IMR-90 (cell line): ENCODE data around the gene RBMXL3. TPM values are rescaled to one million over a fixed set of nuclear protein-coding genes. Genes with fewer than 3 reads are reported as not detected.
A peak's percentile ranks its signal among the peaks of the same experiment; 100 is the strongest.

Experiments used
- ATAC-seq: fragments of 200-7000 bp; cut with Tn5 transposase; 2 replicates; pipeline ENCODE4 v1.9.1; 2020; ENCODE audit warnings: low read depth, mild to moderate bottlenecking, moderate library complexity
- BruUV-seq: library from RNA; stranded (reverse); fragments of 400-500 nt; replicated peaks from 2 replicates; lab custom pipeline; 2021; lab: Mats Ljungman, UMichigan
- CTCF ChIA-PET: fragments of 300-600 bp; formaldehyde crosslinking; extraction: SDS; loops from one replicate; lab custom pipeline; 2021; ENCODE audit warnings: antibody characterized with exemption; lab: Yijun Ruan, JAX
- POLR2A ChIA-PET: fragments of 300-600 bp; sonication (Branson Sonifier 250); formaldehyde crosslinking; loops from one replicate; lab custom pipeline; 2022; ENCODE audit warnings: antibody characterized with exemption; ENCODE audit not compliant: unreplicated experiment; lab: Charles Lee
- DNase-seq: peaks from one replicate; pipeline ENCODE4 v3.0.0; 2013
- H2AFZ ChIP-seq: replicated peaks from 2 replicates; pipeline ENCODE3; 2013; ENCODE audit warnings: low read length, mild to moderate bottlenecking; ENCODE audit not compliant: poor library complexity
- H2AK5ac ChIP-seq: 2 replicates; pipeline ENCODE4 v1.6.1; 2013; ENCODE audit warnings: low read depth, low read length, inconsistent platforms
- H2AK9ac ChIP-seq: replicated peaks from 2 replicates; pipeline ENCODE3; 2013; ENCODE audit warnings: mild to moderate bottlenecking, low read depth, low read length, moderate library complexity; ENCODE audit not compliant: poor library complexity
- H2BK120ac ChIP-seq: 2 replicates; pipeline ENCODE4 v1.6.1; 2013; ENCODE audit warnings: low read depth, low read length, inconsistent platforms
- H2BK15ac ChIP-seq: 3 replicates; pipeline ENCODE4 v1.6.1; 2013; ENCODE audit warnings: low read depth, low read length, inconsistent platforms
- H2BK20ac ChIP-seq: 2 replicates; pipeline ENCODE4 v1.6.1; 2013; ENCODE audit warnings: low read depth, mild to moderate bottlenecking, inconsistent platforms, low read length, moderate library complexity
- H2BK5ac ChIP-seq: 2 replicates; pipeline ENCODE4 v1.6.1; 2013; ENCODE audit warnings: mild to moderate bottlenecking, low read depth, low read length, inconsistent platforms; ENCODE audit not compliant: poor library complexity, severe bottlenecking
- H3K14ac ChIP-seq: replicated peaks from 2 replicates; pipeline ENCODE4 v1.6.1; 2013; ENCODE audit warnings: low read depth, low read length, inconsistent platforms
- H3K18ac ChIP-seq: 2 replicates; pipeline ENCODE4 v1.6.1; 2013; ENCODE audit warnings: low read depth, low read length, control low read depth
- H3K23ac ChIP-seq: 2 replicates; pipeline ENCODE4 v1.6.1; 2013; ENCODE audit warnings: low read depth, low read length, inconsistent platforms
- H3K27ac ChIP-seq: 2 replicates; pipeline ENCODE4 v1.5.1; 2013; ENCODE audit warnings: mild to moderate bottlenecking, control low read depth, low read length; ENCODE audit not compliant: insufficient read depth
- H3K27me3 ChIP-seq: 2 replicates; pipeline ENCODE4 v1.6.1; 2013; ENCODE audit warnings: low read length; ENCODE audit not compliant: control insufficient read depth, insufficient read depth
- H3K36me3 ChIP-seq: 2 replicates; pipeline ENCODE4 v1.6.1; 2013; ENCODE audit warnings: low read length, mixed read lengths; ENCODE audit not compliant: control insufficient read depth, insufficient read depth
- H3K4ac ChIP-seq: 2 replicates; pipeline ENCODE4 v1.6.1; 2013; ENCODE audit warnings: low read depth, low read length, inconsistent platforms
- H3K4me1 ChIP-seq: 2 replicates; pipeline ENCODE4 v1.6.1; 2013; ENCODE audit warnings: low read length, mixed read lengths; ENCODE audit not compliant: control insufficient read depth, insufficient read depth
- H3K4me2 ChIP-seq: 2 replicates; pipeline ENCODE4 v1.6.1; 2013; ENCODE audit warnings: low read depth, mild to moderate bottlenecking, control low read depth, low read length, moderate library complexity
- H3K4me3 ChIP-seq: 2 replicates; pipeline ENCODE4 v1.5.1; 2013; ENCODE audit warnings: low read depth, mild to moderate bottlenecking, control low read depth, low read length, moderate library complexity; ENCODE audit not compliant: insufficient read depth
- H3K56ac ChIP-seq: 2 replicates; pipeline ENCODE4 v1.6.1; 2013; ENCODE audit warnings: low read length, inconsistent platforms; ENCODE audit not compliant: insufficient read depth; ENCODE audit errors: extremely low read depth
- H3K79me1 ChIP-seq, 2 experiments: 2 replicates each; pipeline ENCODE4 v1.6.1; 2013; ENCODE audit warnings: low read length in 2 of 2, inconsistent platforms in 1 of 2, low read depth in 1 of 2
- H3K9ac ChIP-seq: 2 replicates; pipeline ENCODE4 v1.6.1; 2013; ENCODE audit warnings: low read depth, low read length, control low read depth
- H3K9me1 ChIP-seq: 2 replicates; pipeline ENCODE4 v1.6.1; 2013; ENCODE audit warnings: low read length, inconsistent platforms; ENCODE audit not compliant: insufficient read depth
- H3K9me3 ChIP-seq: 2 replicates; pipeline ENCODE4 v1.6.1; 2013; ENCODE audit warnings: low read length; ENCODE audit not compliant: control insufficient read depth, insufficient read depth
- H4K20me1 ChIP-seq: 2 replicates; pipeline ENCODE4 v1.6.1; 2013; ENCODE audit warnings: low read length, inconsistent platforms; ENCODE audit not compliant: insufficient read depth
- H4K5ac ChIP-seq: 2 replicates; pipeline ENCODE4 v1.6.1; 2013; ENCODE audit warnings: mild to moderate bottlenecking, low read depth, low read length, control low read depth
- H4K8ac ChIP-seq, 2 experiments: 2 replicates each; pipeline ENCODE4 v1.6.1; 2013; ENCODE audit warnings: low read depth in 2 of 2, low read length in 2 of 2, control low read depth in 1 of 2, inconsistent platforms in 1 of 2
- H4K91ac ChIP-seq: 2 replicates; pipeline ENCODE4 v1.6.1; 2013; ENCODE audit warnings: low read depth, low read length, inconsistent platforms; ENCODE audit not compliant: insufficient read depth
- BHLHE40 ChIP-seq: fragments of 150-350 bp; IDR thresholded peaks from 2 replicates; pipeline ENCODE4 v1.6.1; 2016; ENCODE audit warnings: mild to moderate bottlenecking, low read depth, low read length
- CEBPB ChIP-seq: IDR thresholded peaks from 2 replicates; pipeline ENCODE4 v1.6.1; 2012; ENCODE audit warnings: low read depth, low read length, improper control_type of control experiment
- CHD1 ChIP-seq: IDR thresholded peaks from 2 replicates; pipeline ENCODE4 v1.6.1; 2012; ENCODE audit warnings: low read depth, low read length, improper control_type of control experiment
- ELK1 ChIP-seq: fragments of 150-350 bp; IDR thresholded peaks from 2 replicates; pipeline ENCODE4 v1.6.1; 2016; ENCODE audit warnings: low read depth, mild to moderate bottlenecking, low read length, moderate library complexity, borderline replicate concordance
- FOS ChIP-seq: fragments of 150-350 bp; IDR thresholded peaks from 2 replicates; pipeline ENCODE4 v1.6.1; 2016; ENCODE audit warnings: low read depth, low read length
- MAFK ChIP-seq: IDR thresholded peaks from 2 replicates; pipeline ENCODE4 v1.6.1; 2012; ENCODE audit warnings: low read depth, low read length, improper control_type of control experiment
- MAZ ChIP-seq: IDR thresholded peaks from 2 replicates; pipeline ENCODE4 v1.6.1; 2012; ENCODE audit warnings: low read depth, mild to moderate bottlenecking, low read length, improper control_type of control experiment, moderate library complexity, borderline replicate concordance
- MXI1 ChIP-seq: IDR thresholded peaks from 2 replicates; pipeline ENCODE4 v1.6.1; 2012; ENCODE audit warnings: low read depth, mild to moderate bottlenecking, low read length, moderate library complexity, borderline replicate concordance
- NFE2L2 ChIP-seq: fragments of 150-350 bp; IDR thresholded peaks from 2 replicates; pipeline ENCODE4 v1.6.1; 2016; ENCODE audit warnings: low read depth, mild to moderate bottlenecking, low read length
- POLR2A ChIP-seq: IDR thresholded peaks from 2 replicates; pipeline ENCODE4 v1.6.1; 2012; ENCODE audit warnings: mild to moderate bottlenecking, low read depth, low read length
- RAD21 ChIP-seq: IDR thresholded peaks from 2 replicates; pipeline ENCODE4 v1.6.1; 2012; ENCODE audit warnings: low read length, improper control_type of control experiment
- RCOR1 ChIP-seq: IDR thresholded peaks from 2 replicates; pipeline ENCODE4 v1.6.1; 2012; ENCODE audit warnings: mild to moderate bottlenecking, low read length, improper control_type of control experiment; ENCODE audit not compliant: insufficient replicate concordance
- RFX5 ChIP-seq: IDR thresholded peaks from 2 replicates; pipeline ENCODE4 v1.8.0; 2012; ENCODE audit warnings: low read depth, mild to moderate bottlenecking, low read length, moderate library complexity
- SMC3 ChIP-seq: fragments of 150-350 bp; IDR thresholded peaks from 2 replicates; pipeline ENCODE4 v1.6.1; 2016; ENCODE audit warnings: low read depth, mild to moderate bottlenecking, antibody characterized with exemption, low read length, moderate library complexity
- USF2 ChIP-seq: fragments of 150-350 bp; IDR thresholded peaks from 2 replicates; pipeline ENCODE4 v1.6.1; 2017; ENCODE audit warnings: mild to moderate bottlenecking, antibody characterized with exemption, low read length, low read depth
- WGBS, 2 experiments: methylation state at CpG; one replicate each; pipeline versions ENCODE4 v1.1.5 to v1.1.7; 2013; ENCODE audit warnings: missing lambda C conversion rate in 2 of 2; ENCODE audit not compliant: insufficient read length in 1 of 2; ENCODE audit errors: extremely low coverage in 2 of 2; 5-methylcytosine and 5-hydroxymethylcytosine counted together
- dilution Hi-C: fragments of 300-500 bp; cut with HindIII; formaldehyde crosslinking; loops from one replicate; pipeline ENCODE4 v1.14.3; 2018; ENCODE audit warnings: low sequenced_read_pairs; ENCODE audit not compliant: unreplicated experiment
- in situ Hi-C: fragments of 300-500 bp; cut with MboI; formaldehyde crosslinking; loops from 3 replicates; pipeline ENCODE4 v1.14.3; 2019; ENCODE audit warnings: low sequenced_read_pairs, inconsistent platforms, mixed read lengths
- intact Hi-C: fragments of 100-400 bp; cut with micrococcal nuclease; formaldehyde crosslinking; loops from 2 replicates; pipeline ENCODE4 v1.10.0; 2022
- polyA plus RNA-seq, 3 experiments: library from polyadenylated mRNA; depleted of rRNA; stranded (reverse); fragments of >200 nt; gene quantifications; 2 replicates each; pipeline ENCODE4 v1.2.3, GENCODE V29; 2012; ENCODE audit warnings: low replicate concordance in 1 of 3
- total RNA-seq: library from RNA; depleted of rRNA; stranded (reverse); fragments of >200 nt; gene quantifications from 2 replicates; pipeline ENCODE4 v1.2.3, GENCODE V29; 2012
- TF ChIP-seq, protein P1 (sequence below): conservative IDR thresholded peaks from 2 replicates; pipeline ENCODE4 v1.5.1; 2012; ENCODE audit warnings: mild to moderate bottlenecking, low read depth, low read length, improper control_type of control experiment

The RBMXL3 gene
- total and polyA plus RNA-seq, 2 of the 4 experiments (the other 2 are of a cell fraction) = not detected

DNA sequence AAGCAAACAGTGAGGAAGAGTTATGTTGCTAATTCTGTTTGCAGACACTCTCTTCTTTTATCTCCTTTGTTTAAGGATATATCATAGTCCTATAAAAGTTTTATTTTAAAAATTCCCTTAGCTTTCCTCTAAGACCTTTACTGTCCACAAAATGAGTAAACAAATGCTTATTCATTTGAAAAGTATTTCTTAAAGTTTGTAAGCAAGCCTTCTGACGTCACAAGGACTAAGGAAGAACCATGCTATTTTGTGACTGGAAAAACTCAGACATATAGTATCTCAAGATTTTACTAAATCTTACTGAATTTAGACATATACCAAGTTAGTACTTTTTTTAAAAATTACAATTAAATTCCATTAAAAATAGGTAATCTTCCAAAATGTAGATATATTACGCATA lies 5.2 kb upstream of the RBMXL3 start:
- H4K8ac ChIP-seq = no peak overlapping the region
- no peak overlapping the region for H3K4ac ChIP-seq
- no peak overlapping the region for H3K14ac ChIP-seq
- H2BK120ac ChIP-seq = no peak overlapping the region
- no peaks in the 10 kb centered on the region for H4K20me1 ChIP-seq
- 0 out of 2 replicates have a peak, but pooled peaks cover 1% of the 10 kb centered on the region for H3K36me3 ChIP-seq
- H3K9me3 ChIP-seq = no peaks in the 10 kb centered on the region
- DNase-seq = peak; percentile 79
- H3K27me3 ChIP-seq = no peaks in the 10 kb centered on the region
- BruUV-seq = no TSS peak
- H3K9ac ChIP-seq = no peak overlapping the region
- intact Hi-C loops = no loop called here
- H3K56ac ChIP-seq = no peak overlapping the region
- ATAC-seq = peak; percentile 73
- no peak overlapping the region for H2BK20ac ChIP-seq
- H4K5ac ChIP-seq = no peak overlapping the region
- no peak overlapping the region for H3K18ac ChIP-seq
- in situ Hi-C loops = no loop called here
- H3K4me1 ChIP-seq = no peaks in the 10 kb centered on the region; the same call in 1 of the 2 replicates
- CTCF ChIA-PET = no interaction called here
- no peak overlapping the region for H4K91ac ChIP-seq
- peaks cover 3 to 4% of the 10 kb centered on the region in 2 experiments; a peak in 3 of 4 replicates for H3K79me1 ChIP-seq
- no peak overlapping the region for H2AK9ac ChIP-seq
- no peak overlapping the region for H2AK5ac ChIP-seq
- H2BK5ac ChIP-seq = peak overlapping the region; percentile 47
- no peak overlapping the region for H2AFZ ChIP-seq
- H2BK15ac ChIP-seq = no peak overlapping the region
- no peak overlapping the region for H3K4me3 ChIP-seq
- POLR2A ChIA-PET = no interaction called here
- no peaks in the 10 kb centered on the region for H3K9me1 ChIP-seq
- dilution Hi-C loops = no loop called here
- TF ChIP-seq USF2 (no peak), CHD1 (no peak), RAD21 (no peak), MAFK (no peak), ELK1 (no peak), RCOR1 (no peak), SMC3 (no peak), RFX5 (no peak), MXI1 (no peak), CEBPB (no peak), FOS (no peak), NFE2L2 (no peak), BHLHE40 (no peak), POLR2A (no peak), MAZ (no peak)
- TF ChIP-seq, protein P1, sequence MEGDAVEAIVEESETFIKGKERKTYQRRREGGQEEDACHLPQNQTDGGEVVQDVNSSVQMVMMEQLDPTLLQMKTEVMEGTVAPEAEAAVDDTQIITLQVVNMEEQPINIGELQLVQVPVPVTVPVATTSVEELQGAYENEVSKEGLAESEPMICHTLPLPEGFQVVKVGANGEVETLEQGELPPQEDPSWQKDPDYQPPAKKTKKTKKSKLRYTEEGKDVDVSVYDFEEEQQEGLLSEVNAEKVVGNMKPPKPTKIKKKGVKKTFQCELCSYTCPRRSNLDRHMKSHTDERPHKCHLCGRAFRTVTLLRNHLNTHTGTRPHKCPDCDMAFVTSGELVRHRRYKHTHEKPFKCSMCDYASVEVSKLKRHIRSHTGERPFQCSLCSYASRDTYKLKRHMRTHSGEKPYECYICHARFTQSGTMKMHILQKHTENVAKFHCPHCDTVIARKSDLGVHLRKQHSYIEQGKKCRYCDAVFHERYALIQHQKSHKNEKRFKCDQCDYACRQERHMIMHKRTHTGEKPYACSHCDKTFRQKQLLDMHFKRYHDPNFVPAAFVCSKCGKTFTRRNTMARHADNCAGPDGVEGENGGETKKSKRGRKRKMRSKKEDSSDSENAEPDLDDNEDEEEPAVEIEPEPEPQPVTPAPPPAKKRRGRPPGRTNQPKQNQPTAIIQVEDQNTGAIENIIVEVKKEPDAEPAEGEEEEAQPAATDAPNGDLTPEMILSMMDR = no peak
- no peak overlapping the region for H3K23ac ChIP-seq
- H3K27ac ChIP-seq = no peak overlapping the region
- no peak overlapping the region for H3K4me2 ChIP-seq
- WGBS, 2 experiments = no CpG with 5 or more reads among the region's 2 CpGs
